Liver (tissue), 9 donors: Measurements from ENCODE around the gene SPEG. TPM values are rescaled to one million over a fixed set of nuclear protein-coding genes. Genes with fewer than 3 reads are reported as not detected.

Experiments
- DNase-seq: peaks from one replicate; pipeline ENCODE4 v3.0.0-alpha.2; 2017; ENCODE audit warnings: low spot score
- H3K27ac ChIP-seq, 2 donors: one replicate each; pipeline ENCODE4 v1.7.0; 2013; ENCODE audit warnings: inconsistent platforms in 2 of 2, low read length in 2 of 2, control low read depth in 1 of 2, low read depth in 1 of 2, mild to moderate bottlenecking in 1 of 2
- H3K27me3 ChIP-seq, 4 donors: one replicate each; pipeline versions ENCODE4 v1.6.1 to v1.7.0; 2013; ENCODE audit warnings: low read length in 3 of 4, inconsistent platforms in 1 of 4, mild to moderate bottlenecking in 1 of 4, moderate library complexity in 1 of 4; ENCODE audit not compliant: control insufficient read depth in 4 of 4, insufficient read depth in 4 of 4
- H3K36me3 ChIP-seq, 4 donors: one replicate each; pipeline versions ENCODE4 v1.6.1 to v1.7.0; 2013; ENCODE audit warnings: low read length in 3 of 4, mild to moderate bottlenecking in 3 of 4, low read depth in 1 of 4, moderate library complexity in 1 of 4; ENCODE audit not compliant: control insufficient read depth in 4 of 4, insufficient read depth in 3 of 4
- H3K4me1 ChIP-seq, 4 donors: one replicate each; pipeline versions ENCODE4 v1.6.1 to v1.7.0; 2013; ENCODE audit warnings: low read length in 3 of 4, mild to moderate bottlenecking in 3 of 4, moderate library complexity in 1 of 4; ENCODE audit not compliant: control insufficient read depth in 4 of 4, insufficient read depth in 4 of 4
- H3K4me3 ChIP-seq, 3 donors: one replicate each; pipeline versions ENCODE4 v1.6.1 to v1.7.0; 2013; ENCODE audit warnings: low read length in 3 of 3, control low read depth in 1 of 3, low read depth in 1 of 3, mild to moderate bottlenecking in 1 of 3
- H3K9ac ChIP-seq, 2 donors: one replicate each; pipeline ENCODE4 v1.7.0; 2013; ENCODE audit warnings: low read length in 2 of 2, mild to moderate bottlenecking in 2 of 2, moderate library complexity in 2 of 2, control low read depth in 1 of 2, low read depth in 1 of 2
- H3K9me3 ChIP-seq, 4 donors: one replicate each; pipeline versions ENCODE4 v1.6.1 to v1.7.0; 2013; ENCODE audit warnings: low read length in 3 of 4; ENCODE audit not compliant: control insufficient read depth in 4 of 4
- EGR1 ChIP-seq, 2 donors: IDR thresholded peaks; 2 replicates each; pipeline ENCODE4 v1.6.1; 2016 to 2018; ENCODE audit warnings: antibody characterized with exemption in 2 of 2, low read depth in 2 of 2
- FOXA1 ChIP-seq: IDR thresholded peaks from 2 replicates; pipeline ENCODE4 v1.6.1; 2016; ENCODE audit warnings: antibody characterized with exemption
- FOXA2 ChIP-seq: IDR thresholded peaks from 2 replicates; pipeline ENCODE4 v1.6.1; 2016; ENCODE audit warnings: antibody characterized with exemption
- GABPA ChIP-seq, 2 donors: IDR thresholded peaks in 1 of 2; conservative IDR thresholded peaks in 1 of 2; 2 replicates each; pipeline ENCODE4 v1.6.1; 2016; ENCODE audit warnings: antibody characterized with exemption in 2 of 2, mild to moderate bottlenecking in 1 of 2, moderate library complexity in 1 of 2
- HNF4A ChIP-seq, 2 donors: conservative IDR thresholded peaks; 2 replicates each; pipeline ENCODE4 v1.6.1; 2016; ENCODE audit warnings: antibody characterized with exemption in 2 of 2, mild to moderate bottlenecking in 2 of 2
- HNF4G ChIP-seq: IDR thresholded peaks from 2 replicates; pipeline ENCODE4 v1.6.1; 2016; ENCODE audit warnings: antibody characterized with exemption
- NR2F2 ChIP-seq: IDR thresholded peaks from 2 replicates; pipeline ENCODE4 v1.6.1; 2016; ENCODE audit warnings: antibody characterized with exemption
- RAD21 ChIP-seq, 2 donors: IDR thresholded peaks; 2 replicates each; pipeline ENCODE4 v1.6.1; 2016; ENCODE audit warnings: antibody characterized with exemption in 2 of 2, mild to moderate bottlenecking in 2 of 2
- RXRA ChIP-seq, 2 donors: IDR thresholded peaks; 2 replicates each; pipeline ENCODE4 v1.6.1; 2017 to 2018; ENCODE audit warnings: antibody characterized with exemption in 2 of 2, mild to moderate bottlenecking in 1 of 2
- SP1 ChIP-seq: IDR thresholded peaks from 2 replicates; pipeline ENCODE4 v1.6.1; 2018; ENCODE audit warnings: antibody characterized with exemption, mild to moderate bottlenecking
- TAF1 ChIP-seq: conservative IDR thresholded peaks from 2 replicates; pipeline ENCODE4 v1.6.1; 2016; ENCODE audit warnings: antibody characterized with exemption, mild to moderate bottlenecking
- YY1 ChIP-seq: IDR thresholded peaks from 2 replicates; pipeline ENCODE4 v1.6.1; 2016; ENCODE audit warnings: antibody characterized with exemption, mild to moderate bottlenecking
- WGBS: extraction: QIAGEN DNeasy Blood & Tissue Kit; methylation state at CpG from one replicate; pipeline ENCODE4 v1.1.7; 2013; 5-methylcytosine and 5-hydroxymethylcytosine counted together
- polyA plus RNA-seq, 2 donors: library from polyadenylated mRNA; stranded (reverse) in 1 of 2; unstranded in 1 of 2; fragments of 200-250 nt in 1 of 2; fragments of >200 nt in 1 of 2; fragmentation: Nextera tagmentation in 1 of 2; extraction: Ambion mirVana in 1 of 2; gene quantifications; one replicate each; pipeline versions ENCODE4 v1.2.1 to v1.2.3, GENCODE V29; 2013 to 2015
- total RNA-seq, 2 donors: library from RNA; depleted of rRNA; stranded (reverse); fragments of >200 nt; gene quantifications; one replicate each; pipeline ENCODE4 v1.2.3, GENCODE V29; 2014
- TF ChIP-seq, protein P1 (sequence below): fragments of 150-350 bp; IDR thresholded peaks from 2 replicates; pipeline ENCODE4 v1.5.1; 2017; ENCODE audit warnings: improper control_type of control experiment, low read depth, low read length; ENCODE audit not compliant: missing input control
- TF ChIP-seq, protein P2 (sequence below): IDR thresholded peaks from 2 replicates; pipeline ENCODE4 v1.6.1; 2016; ENCODE audit warnings: antibody characterized with exemption, mild to moderate bottlenecking
- TF ChIP-seq, protein P3 (sequence below): IDR thresholded peaks from 2 replicates; pipeline ENCODE4 v1.6.1; 2016; ENCODE audit warnings: antibody characterized with exemption
- TF ChIP-seq, protein P4 (sequence below): IDR thresholded peaks from 2 replicates; pipeline ENCODE4 v1.6.1; 2016; ENCODE audit warnings: antibody characterized with exemption
- donor health status: healthy.
- donor health status: healthy.
- donor health status: healthy.
- donor health status: healthy.
- donor health status: healthy.

Gene SPEG
- total and polyA plus RNA-seq, 4 donors = 0.51 to 0.96 (median 0.66) TPM

DNA sequence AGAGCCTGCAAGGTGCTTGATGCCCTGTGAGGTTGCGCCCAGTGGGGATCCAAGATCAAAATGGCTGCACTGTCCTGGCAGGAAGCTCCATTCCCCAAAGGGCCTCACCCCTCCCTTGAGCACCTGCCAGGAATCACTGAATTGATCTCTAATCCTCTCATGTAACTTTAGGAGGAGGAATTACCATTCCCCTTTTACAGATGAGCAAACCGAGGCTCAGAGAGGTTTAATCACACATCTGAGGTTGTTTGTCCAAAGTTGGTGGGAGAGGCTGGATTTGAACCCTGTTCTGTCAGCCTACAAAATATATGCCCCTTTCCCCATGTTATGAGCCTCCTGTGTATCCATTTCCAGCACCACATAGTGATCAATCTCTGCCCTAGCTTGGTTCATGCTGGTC lies 90.2 kb downstream of the SPEG start:
- peaks cover 0 to 14% (median 11%) of the 10 kb centered on the region in 4 donors for H3K27me3 ChIP-seq
- no peak overlapping the region for H3K27ac ChIP-seq
- H3K9me3 ChIP-seq = no peaks in the 10 kb centered on the region
- TF ChIP-seq RAD21 (IDR thresholded peaks at IDR 0.05) (no peak), GABPA (IDR thresholded peaks at IDR 0.05 in 1 of 2, conservative IDR thresholded peaks at IDR 0.05 in 1 of 2) (no peak), HNF4A (conservative IDR thresholded peaks at IDR 0.05) (no peak), RXRA (IDR thresholded peaks at IDR 0.05) (no peak), FOXA1 (no peak), YY1 (no peak), TAF1 (no peak), HNF4G (no peak), SP1 (no peak), FOXA2 (no peak), EGR1 (IDR thresholded peaks at IDR 0.05; ENCODE audit: low read depth in 2 of 2) (no peak)
- TF ChIP-seq, protein P1, sequence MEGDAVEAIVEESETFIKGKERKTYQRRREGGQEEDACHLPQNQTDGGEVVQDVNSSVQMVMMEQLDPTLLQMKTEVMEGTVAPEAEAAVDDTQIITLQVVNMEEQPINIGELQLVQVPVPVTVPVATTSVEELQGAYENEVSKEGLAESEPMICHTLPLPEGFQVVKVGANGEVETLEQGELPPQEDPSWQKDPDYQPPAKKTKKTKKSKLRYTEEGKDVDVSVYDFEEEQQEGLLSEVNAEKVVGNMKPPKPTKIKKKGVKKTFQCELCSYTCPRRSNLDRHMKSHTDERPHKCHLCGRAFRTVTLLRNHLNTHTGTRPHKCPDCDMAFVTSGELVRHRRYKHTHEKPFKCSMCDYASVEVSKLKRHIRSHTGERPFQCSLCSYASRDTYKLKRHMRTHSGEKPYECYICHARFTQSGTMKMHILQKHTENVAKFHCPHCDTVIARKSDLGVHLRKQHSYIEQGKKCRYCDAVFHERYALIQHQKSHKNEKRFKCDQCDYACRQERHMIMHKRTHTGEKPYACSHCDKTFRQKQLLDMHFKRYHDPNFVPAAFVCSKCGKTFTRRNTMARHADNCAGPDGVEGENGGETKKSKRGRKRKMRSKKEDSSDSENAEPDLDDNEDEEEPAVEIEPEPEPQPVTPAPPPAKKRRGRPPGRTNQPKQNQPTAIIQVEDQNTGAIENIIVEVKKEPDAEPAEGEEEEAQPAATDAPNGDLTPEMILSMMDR = no peak
- TF ChIP-seq, protein P2, sequence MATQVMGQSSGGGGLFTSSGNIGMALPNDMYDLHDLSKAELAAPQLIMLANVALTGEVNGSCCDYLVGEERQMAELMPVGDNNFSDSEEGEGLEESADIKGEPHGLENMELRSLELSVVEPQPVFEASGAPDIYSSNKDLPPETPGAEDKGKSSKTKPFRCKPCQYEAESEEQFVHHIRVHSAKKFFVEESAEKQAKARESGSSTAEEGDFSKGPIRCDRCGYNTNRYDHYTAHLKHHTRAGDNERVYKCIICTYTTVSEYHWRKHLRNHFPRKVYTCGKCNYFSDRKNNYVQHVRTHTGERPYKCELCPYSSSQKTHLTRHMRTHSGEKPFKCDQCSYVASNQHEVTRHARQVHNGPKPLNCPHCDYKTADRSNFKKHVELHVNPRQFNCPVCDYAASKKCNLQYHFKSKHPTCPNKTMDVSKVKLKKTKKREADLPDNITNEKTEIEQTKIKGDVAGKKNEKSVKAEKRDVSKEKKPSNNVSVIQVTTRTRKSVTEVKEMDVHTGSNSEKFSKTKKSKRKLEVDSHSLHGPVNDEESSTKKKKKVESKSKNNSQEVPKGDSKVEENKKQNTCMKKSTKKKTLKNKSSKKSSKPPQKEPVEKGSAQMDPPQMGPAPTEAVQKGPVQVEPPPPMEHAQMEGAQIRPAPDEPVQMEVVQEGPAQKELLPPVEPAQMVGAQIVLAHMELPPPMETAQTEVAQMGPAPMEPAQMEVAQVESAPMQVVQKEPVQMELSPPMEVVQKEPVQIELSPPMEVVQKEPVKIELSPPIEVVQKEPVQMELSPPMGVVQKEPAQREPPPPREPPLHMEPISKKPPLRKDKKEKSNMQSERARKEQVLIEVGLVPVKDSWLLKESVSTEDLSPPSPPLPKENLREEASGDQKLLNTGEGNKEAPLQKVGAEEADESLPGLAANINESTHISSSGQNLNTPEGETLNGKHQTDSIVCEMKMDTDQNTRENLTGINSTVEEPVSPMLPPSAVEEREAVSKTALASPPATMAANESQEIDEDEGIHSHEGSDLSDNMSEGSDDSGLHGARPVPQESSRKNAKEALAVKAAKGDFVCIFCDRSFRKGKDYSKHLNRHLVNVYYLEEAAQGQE = no peak
- TF ChIP-seq, protein P3, sequence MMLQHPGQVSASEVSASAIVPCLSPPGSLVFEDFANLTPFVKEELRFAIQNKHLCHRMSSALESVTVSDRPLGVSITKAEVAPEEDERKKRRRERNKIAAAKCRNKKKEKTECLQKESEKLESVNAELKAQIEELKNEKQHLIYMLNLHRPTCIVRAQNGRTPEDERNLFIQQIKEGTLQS = no peak
- TF ChIP-seq, protein P4, sequence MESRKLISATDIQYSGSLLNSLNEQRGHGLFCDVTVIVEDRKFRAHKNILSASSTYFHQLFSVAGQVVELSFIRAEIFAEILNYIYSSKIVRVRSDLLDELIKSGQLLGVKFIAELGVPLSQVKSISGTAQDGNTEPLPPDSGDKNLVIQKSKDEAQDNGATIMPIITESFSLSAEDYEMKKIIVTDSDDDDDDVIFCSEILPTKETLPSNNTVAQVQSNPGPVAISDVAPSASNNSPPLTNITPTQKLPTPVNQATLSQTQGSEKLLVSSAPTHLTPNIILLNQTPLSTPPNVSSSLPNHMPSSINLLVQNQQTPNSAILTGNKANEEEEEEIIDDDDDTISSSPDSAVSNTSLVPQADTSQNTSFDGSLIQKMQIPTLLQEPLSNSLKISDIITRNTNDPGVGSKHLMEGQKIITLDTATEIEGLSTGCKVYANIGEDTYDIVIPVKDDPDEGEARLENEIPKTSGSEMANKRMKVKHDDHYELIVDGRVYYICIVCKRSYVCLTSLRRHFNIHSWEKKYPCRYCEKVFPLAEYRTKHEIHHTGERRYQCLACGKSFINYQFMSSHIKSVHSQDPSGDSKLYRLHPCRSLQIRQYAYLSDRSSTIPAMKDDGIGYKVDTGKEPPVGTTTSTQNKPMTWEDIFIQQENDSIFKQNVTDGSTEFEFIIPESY = no peak
- H3K36me3 ChIP-seq = no peaks in the 10 kb centered on the region
- DNase-seq = no peak
- no peaks in the 10 kb centered on the region for H3K4me1 ChIP-seq
- no peak overlapping the region for H3K9ac ChIP-seq
- H3K4me3 ChIP-seq = no peak overlapping the region
- WGBS = 83% methylated on average over 2 of the region's 2 CpGs

DNA sequence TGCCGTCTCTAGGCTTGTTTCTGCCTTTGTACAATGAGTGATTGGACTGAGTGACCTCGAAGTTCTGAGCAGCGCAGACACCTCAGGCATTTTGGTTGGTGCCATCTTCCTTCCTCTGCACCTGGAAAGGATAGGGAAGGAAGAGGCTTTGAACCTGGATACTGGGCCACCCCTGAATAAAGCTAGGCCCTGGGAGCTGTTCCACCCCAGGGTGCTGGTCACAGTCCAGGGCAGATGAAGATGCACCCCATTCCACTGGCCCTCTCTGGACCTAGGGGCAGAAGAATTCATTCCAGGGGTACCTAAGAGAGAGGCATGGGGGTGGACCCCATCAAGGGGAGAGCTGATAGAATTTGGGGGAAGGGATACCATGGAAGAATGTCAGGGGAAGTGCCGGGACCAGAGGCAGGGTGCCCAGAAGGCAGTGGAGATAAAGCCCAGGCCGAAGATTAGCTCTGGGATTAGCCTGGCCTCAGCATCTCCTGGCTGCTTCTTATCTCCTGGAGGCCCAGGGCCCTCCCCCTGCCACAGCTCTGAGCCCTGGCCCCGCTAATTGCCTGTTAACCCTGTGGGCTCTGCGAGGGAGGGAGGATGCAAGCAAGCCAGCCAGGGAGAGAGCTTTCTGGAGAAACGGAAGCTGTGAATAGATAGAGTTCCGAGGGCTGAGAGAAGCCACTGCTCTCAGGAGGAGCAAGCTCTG lies 91.0 kb downstream of the SPEG start:
- WGBS = 56% methylated on average over 9 of the region's 9 CpGs
- no peak overlapping the region for H3K9ac ChIP-seq
- no peak overlapping the region for H3K27ac ChIP-seq
- no peaks in the 10 kb centered on the region for H3K9me3 ChIP-seq
- DNase-seq = peak; percentile 76
- H3K4me1 ChIP-seq = no peaks in the 10 kb centered on the region
- H3K36me3 ChIP-seq = no peaks in the 10 kb centered on the region
- peaks cover 0 to 14% (median 11%) of the 10 kb centered on the region in 4 donors for H3K27me3 ChIP-seq
- no peak overlapping the region for H3K4me3 ChIP-seq
- no peak for TF ChIP-seq HNF4A (conservative IDR thresholded peaks at IDR 0.05)
- TF ChIP-seq GABPA (IDR thresholded peaks at IDR 0.05 in 1 of 2, conservative IDR thresholded peaks at IDR 0.05 in 1 of 2) = no peak
- TF ChIP-seq, protein P1 = no peak
- TF ChIP-seq, protein P2 = no peak
- TF ChIP-seq NR2F2 = no peak
- no peak for TF ChIP-seq FOXA1
- TF ChIP-seq, protein P3 = no peak
- no peak for TF ChIP-seq TAF1
- TF ChIP-seq HNF4G = no peak
